ENCODE results near the gene BCR. TPM values are rescaled to one million over a fixed set of nuclear protein-coding genes. Genes with fewer than 3 reads are reported as not detected.

The BCR gene
- total and polyA plus RNA-seq, 7 donors: 2.7 to 7.7 (median 6.5) TPM

- peaks cover 0 to 10% (median 0%) of the 10 kb centered on the region in 3 donors for H3K27me3 ChIP-seq (ENCODE audit: insufficient read depth in 3 of 3, low read length in 2 of 3)
- no peak overlapping the region for H3K27ac ChIP-seq
- ATAC-seq (no peak), DNase-seq (no peak)
- no peaks in the 10 kb centered on the region for H3K36me3 ChIP-seq (ENCODE audit: insufficient read depth in 1 of 2, low read depth in 1 of 2)
- intact Hi-C loops (cut with DNase I): no loop called here
- H3K4me1 ChIP-seq: peaks cover 33% of the 10 kb centered on the region
- TF ChIP-seq, protein P1, sequence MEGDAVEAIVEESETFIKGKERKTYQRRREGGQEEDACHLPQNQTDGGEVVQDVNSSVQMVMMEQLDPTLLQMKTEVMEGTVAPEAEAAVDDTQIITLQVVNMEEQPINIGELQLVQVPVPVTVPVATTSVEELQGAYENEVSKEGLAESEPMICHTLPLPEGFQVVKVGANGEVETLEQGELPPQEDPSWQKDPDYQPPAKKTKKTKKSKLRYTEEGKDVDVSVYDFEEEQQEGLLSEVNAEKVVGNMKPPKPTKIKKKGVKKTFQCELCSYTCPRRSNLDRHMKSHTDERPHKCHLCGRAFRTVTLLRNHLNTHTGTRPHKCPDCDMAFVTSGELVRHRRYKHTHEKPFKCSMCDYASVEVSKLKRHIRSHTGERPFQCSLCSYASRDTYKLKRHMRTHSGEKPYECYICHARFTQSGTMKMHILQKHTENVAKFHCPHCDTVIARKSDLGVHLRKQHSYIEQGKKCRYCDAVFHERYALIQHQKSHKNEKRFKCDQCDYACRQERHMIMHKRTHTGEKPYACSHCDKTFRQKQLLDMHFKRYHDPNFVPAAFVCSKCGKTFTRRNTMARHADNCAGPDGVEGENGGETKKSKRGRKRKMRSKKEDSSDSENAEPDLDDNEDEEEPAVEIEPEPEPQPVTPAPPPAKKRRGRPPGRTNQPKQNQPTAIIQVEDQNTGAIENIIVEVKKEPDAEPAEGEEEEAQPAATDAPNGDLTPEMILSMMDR (IDR thresholded peaks at IDR 0.05): no peak
- H3K9me3 ChIP-seq: no peaks in the 10 kb centered on the region
- no peak overlapping the region for H3K4me3 ChIP-seq
- 67 to 72% (median 67%) methylated on average over 11 of the region's 11 CpGs for WGBS, 3 donors
These were observed 33.4 kb downstream of the BCR start for GRCh38 chr22:23213581-23214334.

- intact Hi-C loops (cut with DNase I): no loop called here
- DNase-seq (no peak), ATAC-seq (no peak)
- WGBS, 3 donors: 77 to 91% (median 80%) methylated on average over 9 of the region's 9 CpGs
- no peaks in the 10 kb centered on the region for H3K9me3 ChIP-seq
- H3K4me1 ChIP-seq: peaks cover 38% of the 10 kb centered on the region
- H3K36me3 ChIP-seq (ENCODE audit: insufficient read depth in 1 of 2, low read depth in 1 of 2): no peaks in the 10 kb centered on the region
- no peak overlapping the region for H3K27ac ChIP-seq
- no peak overlapping the region for H3K4me3 ChIP-seq
- TF ChIP-seq, protein P1 (IDR thresholded peaks at IDR 0.05): no peak
- peaks cover 0 to 16% (median 0%) of the 10 kb centered on the region in 3 donors for H3K27me3 ChIP-seq (ENCODE audit: insufficient read depth in 3 of 3, low read length in 2 of 3)
These were observed 34.1 kb downstream of the BCR start for GRCh38 chr22:23214398-23214797.

DNA sequence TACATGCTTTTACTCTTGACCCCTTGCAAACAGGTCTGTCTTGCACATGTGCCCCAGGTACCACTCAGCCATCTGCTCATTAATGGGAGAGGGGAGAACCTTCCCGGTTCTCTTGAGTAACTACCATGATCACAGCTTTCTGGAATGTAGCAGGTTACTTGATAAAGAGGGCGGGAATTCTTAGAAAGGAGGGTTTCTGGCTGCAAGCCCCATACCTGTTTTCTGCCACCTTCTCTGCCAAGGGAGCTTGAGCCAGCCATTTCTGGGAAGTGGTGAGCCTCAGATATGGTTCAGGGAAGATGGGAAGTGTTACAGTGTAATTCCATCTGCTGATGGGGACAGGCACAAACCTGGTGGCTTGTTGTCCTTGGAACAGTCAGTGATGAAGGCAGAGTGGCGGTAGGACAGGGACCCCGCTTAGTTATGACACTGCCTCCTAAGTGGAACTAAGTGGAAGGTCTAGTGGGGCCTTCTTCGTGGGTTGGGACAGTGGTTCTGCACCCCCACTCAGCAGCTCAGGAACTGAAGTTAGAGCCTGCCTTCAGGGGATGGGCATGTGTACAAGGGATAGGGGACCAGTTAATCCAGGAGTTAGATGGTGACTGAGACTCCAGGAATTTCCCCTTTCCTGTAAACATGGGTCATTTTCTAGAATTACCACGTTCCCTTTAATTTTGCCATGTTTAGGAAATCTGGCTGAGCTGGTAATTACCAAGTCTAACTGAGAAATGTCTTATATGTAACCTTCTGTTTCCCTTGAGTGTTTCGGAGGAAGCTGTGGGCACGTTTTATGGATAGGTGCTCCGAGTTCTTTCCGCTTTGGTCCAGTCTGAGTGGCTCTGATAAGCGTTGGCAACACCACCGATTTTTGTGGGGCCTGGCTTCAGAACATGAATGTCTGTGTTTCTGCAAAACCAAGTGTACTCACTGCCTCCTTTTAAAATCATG lies 35.3 kb downstream of the BCR start:
- peaks cover 0 to 25% (median 0%) of the 10 kb centered on the region in 3 donors for H3K27me3 ChIP-seq (ENCODE audit: insufficient read depth in 3 of 3, low read length in 2 of 3)
- no peaks in the 10 kb centered on the region for H3K9me3 ChIP-seq
- H3K27ac ChIP-seq: peak overlapping the region; percentile 12
- WGBS, 3 donors: 67 to 82% (median 79%) methylated on average over 12 of the region's 12 CpGs
- no peak for DNase-seq
- ATAC-seq: no peak
- no peaks in the 10 kb centered on the region for H3K36me3 ChIP-seq (ENCODE audit: insufficient read depth in 1 of 2, low read depth in 1 of 2)
- peaks cover 44% of the 10 kb centered on the region for H3K4me1 ChIP-seq
- H3K4me3 ChIP-seq: no peak overlapping the region
- intact Hi-C loops (cut with DNase I): loop anchor here in 1 of 2 donors (5.0 kb wide), 1 partner anchor 33 kb away; the partner anchor contains the start of gene BCR
- TF ChIP-seq, protein P1 (IDR thresholded peaks at IDR 0.05): no peak

DNA sequence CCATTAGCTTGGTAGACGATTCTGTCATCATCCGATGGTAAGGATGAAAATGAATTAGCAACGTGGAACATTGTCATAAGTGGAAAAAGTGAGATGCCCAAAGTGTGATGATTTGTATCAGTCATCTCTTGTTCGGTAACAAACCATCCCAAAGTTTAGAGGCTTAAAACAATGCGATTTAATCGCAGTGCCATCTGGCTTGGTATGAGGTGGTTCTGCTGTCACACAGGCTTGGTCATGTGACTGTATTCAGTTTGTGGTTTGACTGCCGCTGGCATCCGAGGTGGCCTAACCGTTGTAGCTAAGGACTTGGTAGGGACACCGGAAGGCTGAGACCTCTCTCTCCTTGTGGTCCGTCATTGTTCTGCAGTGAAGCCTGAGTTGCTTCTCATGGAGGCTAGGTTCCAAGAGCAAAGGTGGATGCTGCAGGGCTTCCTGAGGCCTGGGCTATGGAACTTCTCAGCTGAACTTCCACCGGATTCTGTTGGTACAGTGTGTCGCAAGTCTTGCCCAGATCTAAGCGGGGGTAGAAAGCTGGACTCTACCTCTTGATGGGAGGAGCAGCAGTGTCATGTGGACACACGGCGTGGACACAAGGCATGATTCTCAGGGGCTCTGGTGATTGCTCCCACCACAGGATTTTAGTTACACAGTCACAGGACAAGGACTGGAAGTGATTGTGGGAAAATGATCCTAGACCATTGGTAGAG lies 36.3 kb downstream of the BCR start:
- TF ChIP-seq, protein P1 (IDR thresholded peaks at IDR 0.05): no peak
- Histone ChIP-seq H3K27me3 (ENCODE audit: insufficient read depth in 3 of 3, low read length in 2 of 3) (peaks cover 0 to 36% (median 0%) of the 10 kb centered on the region in 3 donors), H3K4me1 (peaks cover 43% of the 10 kb centered on the region), H3K4me3 (no peak overlapping the region), H3K9me3 (no peaks in the 10 kb centered on the region), H3K36me3 (ENCODE audit: insufficient read depth in 1 of 2, low read depth in 1 of 2) (no peaks in the 10 kb centered on the region), H3K27ac (no peak overlapping the region)
- no peak for ATAC-seq
- DNase-seq: no peak
- 81 to 84% (median 83%) methylated on average over 16 of the region's 16 CpGs for WGBS, 3 donors
- intact Hi-C loops (cut with DNase I): loop anchor here in 1 of 2 donors (5.0 kb wide), 1 partner anchor 34 kb away; the partner anchor contains the start of gene BCR
